ENCODE results near the gene PDE4B. TPM values are rescaled to one million over a fixed set of nuclear protein-coding genes. Genes with fewer than 3 reads are reported as not detected.

Gene PDE4B
- total and polyA plus RNA-seq, 2 of the 13 experiments (the other 11 are each of a cell fraction or from before 2014, with no cell fraction given): not detected

DNA sequence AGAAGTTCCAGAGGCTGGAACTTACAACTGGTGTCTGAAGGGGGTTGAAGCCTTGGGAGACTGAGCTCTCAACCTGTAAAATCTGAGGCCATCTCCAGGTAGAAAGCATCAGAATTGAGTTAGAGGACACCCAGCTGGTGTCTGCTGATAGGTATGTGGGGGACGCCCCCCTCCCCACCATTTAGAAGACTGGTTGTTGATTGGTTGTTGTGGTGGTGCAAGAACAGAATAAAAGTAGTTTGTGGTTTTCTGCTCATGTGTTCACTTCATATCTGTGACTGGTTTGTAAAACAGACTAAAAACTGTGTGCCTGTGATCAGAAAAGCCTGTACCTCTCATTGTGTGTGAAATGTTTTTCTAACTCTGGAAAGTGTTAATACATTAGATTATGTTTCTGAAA lies 33.2 kb upstream of the PDE4B start:
- ChIA-PET CTCF (ENCODE audit: low intra/inter-chr PET ratio, low total read pairs) (no interaction called here), POLR2A (no interaction called here)
- in situ Hi-C loops (cut with HindIII; ENCODE audit: extremely low pct_ligation_motif_present, low pct_unique_long_range_greater_than_20kb): no loop called here
- H3K4me1 ChIP-seq (ENCODE audit: insufficient read depth, low read length): no peaks in the 10 kb centered on the region
- no peak overlapping the region for H3K4me3 ChIP-seq (replicated peaks in 1 of 3; ENCODE audit: insufficient read depth in 1 of 3, low read depth in 2 of 3, low read length in 3 of 3)
- no peak overlapping the region for H2AFZ ChIP-seq (ENCODE audit: low read length)
- no peaks in the 10 kb centered on the region for H3K27me3 ChIP-seq (ENCODE audit: control insufficient read depth in 1 of 2, insufficient read depth in 2 of 2, low read length in 2 of 2)
- WGBS (ENCODE audit: low lambda C conversion rate): 0% methylated on average over 1 of the region's 1 CpG
- H4K20me1 ChIP-seq (ENCODE audit: insufficient read depth, low read length): no peaks in the 10 kb centered on the region
- no peak overlapping the region for H3K9ac ChIP-seq (ENCODE audit: insufficient read depth, low read depth, low read length)
- no peak overlapping the region for H3K27ac ChIP-seq (ENCODE audit: extremely low read length, insufficient read depth, low read length)
- intact Hi-C loops (cut with micrococcal nuclease; ENCODE audit: unreplicated experiment): no loop called here
- H3K79me2 ChIP-seq (ENCODE audit: insufficient read depth, low read length): no peaks in the 10 kb centered on the region
- DNase-seq (ENCODE audit: low spot score) (no peak), ATAC-seq (no peak), FAIRE-seq (no peak)
- no TSS peak for BruUV-seq (replicated peaks)
- no peaks in the 10 kb centered on the region for H3K36me3 ChIP-seq (replicated peaks in 1 of 2; ENCODE audit: control insufficient read depth in 1 of 2, insufficient read depth in 2 of 2, low read length in 2 of 2)
- no peaks in the 10 kb centered on the region for H3K9me3 ChIP-seq (ENCODE audit: low read length)
- TF ChIP-seq KMT2B (CRISPR knock-in tag; IDR thresholded peaks at IDR 0.05) (no peak), RARA (CRISPR knock-in tag; IDR thresholded peaks at IDR 0.05) (no peak), ZNF670 (CRISPR knock-in tag; IDR thresholded peaks at IDR 0.05; ENCODE audit: borderline replicate concordance) (no peak), NBN (conservative IDR thresholded peaks at IDR 0.05) (no peak), KDM6A (CRISPR knock-in tag; IDR thresholded peaks at IDR 0.05; ENCODE audit: low read depth) (no peak), ZNF350 (CRISPR knock-in tag; IDR thresholded peaks at IDR 0.05; ENCODE audit: borderline replicate concordance, low read depth) (no peak), ZNF451 (CRISPR knock-in tag; IDR thresholded peaks at IDR 0.05) (no peak), HIVEP1 (CRISPR knock-in tag; IDR thresholded peaks at IDR 0.05) (no peak), ZNF441 (CRISPR knock-in tag; IDR thresholded peaks at IDR 0.05; ENCODE audit: borderline replicate concordance) (no peak)
- H3K4me2 ChIP-seq (ENCODE audit: low read depth, low read length): no peak overlapping the region

DNA sequence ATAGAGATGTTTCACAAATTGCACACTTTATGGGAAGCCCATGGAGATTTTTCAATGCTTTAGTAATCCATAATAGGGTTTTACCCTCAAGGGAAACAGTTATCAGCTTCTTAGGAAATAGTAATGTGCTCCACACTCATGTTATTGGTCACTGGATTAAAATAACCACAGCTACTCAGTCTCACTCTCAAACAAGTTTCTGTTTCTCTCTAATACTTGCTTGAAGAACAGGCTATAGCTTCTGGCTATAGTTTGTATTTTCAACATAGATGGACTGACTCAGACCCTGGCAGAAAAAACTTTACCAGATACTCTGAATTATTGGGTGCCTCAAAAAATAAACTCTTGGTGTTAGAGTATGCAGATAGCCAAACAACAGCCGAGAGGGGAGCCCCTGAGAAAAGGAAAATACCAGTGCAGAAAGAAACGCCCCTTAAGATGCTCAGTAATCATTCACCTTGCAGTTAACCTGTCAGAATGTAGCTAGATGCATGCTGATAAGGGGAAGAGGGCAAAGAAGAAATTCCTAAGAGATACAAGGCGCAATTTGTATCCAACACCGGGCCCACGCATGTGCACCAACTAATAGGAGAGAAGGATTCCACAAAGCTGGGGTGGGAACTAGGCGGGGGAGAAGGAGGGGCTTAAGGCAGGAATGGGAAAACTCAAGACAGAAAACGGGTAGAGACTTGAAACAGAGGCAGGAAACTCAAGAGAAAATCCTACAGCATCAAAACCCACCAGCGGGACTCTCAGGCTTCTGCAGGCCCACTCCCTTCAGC lies 30.4 kb upstream of the PDE4B start:
- no peak for FAIRE-seq
- H3K4me2 ChIP-seq (ENCODE audit: low read depth, low read length): no peak overlapping the region
- TF ChIP-seq SRSF1 (optimal IDR thresholded peaks at IDR 0.05; ENCODE audit: low read depth, low read length): no peak
- no peak for TF ChIP-seq FOXA1 (IDR thresholded peaks at IDR 0.05)
- no peak for TF ChIP-seq FOXA1 (CRISPR knock-in tag; IDR thresholded peaks at IDR 0.05)
- TF ChIP-seq, protein P1, sequence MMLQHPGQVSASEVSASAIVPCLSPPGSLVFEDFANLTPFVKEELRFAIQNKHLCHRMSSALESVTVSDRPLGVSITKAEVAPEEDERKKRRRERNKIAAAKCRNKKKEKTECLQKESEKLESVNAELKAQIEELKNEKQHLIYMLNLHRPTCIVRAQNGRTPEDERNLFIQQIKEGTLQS (CRISPR knock-in tag; IDR thresholded peaks at IDR 0.05): no peak
- TF ChIP-seq ZNF567 (CRISPR knock-in tag; IDR thresholded peaks at IDR 0.05; ENCODE audit: borderline replicate concordance): no peak
- no peak for TF ChIP-seq ZBTB3 (CRISPR knock-in tag; IDR thresholded peaks at IDR 0.05; ENCODE audit: borderline replicate concordance, low read depth)
- TF ChIP-seq, protein P2, sequence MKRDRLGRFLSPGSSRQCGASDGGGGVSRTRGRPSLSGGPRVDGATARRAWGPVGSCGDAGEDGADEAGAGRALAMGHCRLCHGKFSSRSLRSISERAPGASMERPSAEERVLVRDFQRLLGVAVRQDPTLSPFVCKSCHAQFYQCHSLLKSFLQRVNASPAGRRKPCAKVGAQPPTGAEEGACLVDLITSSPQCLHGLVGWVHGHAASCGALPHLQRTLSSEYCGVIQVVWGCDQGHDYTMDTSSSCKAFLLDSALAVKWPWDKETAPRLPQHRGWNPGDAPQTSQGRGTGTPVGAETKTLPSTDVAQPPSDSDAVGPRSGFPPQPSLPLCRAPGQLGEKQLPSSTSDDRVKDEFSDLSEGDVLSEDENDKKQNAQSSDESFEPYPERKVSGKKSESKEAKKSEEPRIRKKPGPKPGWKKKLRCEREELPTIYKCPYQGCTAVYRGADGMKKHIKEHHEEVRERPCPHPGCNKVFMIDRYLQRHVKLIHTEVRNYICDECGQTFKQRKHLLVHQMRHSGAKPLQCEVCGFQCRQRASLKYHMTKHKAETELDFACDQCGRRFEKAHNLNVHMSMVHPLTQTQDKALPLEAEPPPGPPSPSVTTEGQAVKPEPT (CRISPR knock-in tag; IDR thresholded peaks at IDR 0.05; ENCODE audit: low read depth): no peak
- no peak for TF ChIP-seq ZNF782 (CRISPR knock-in tag; IDR thresholded peaks at IDR 0.05; ENCODE audit: borderline replicate concordance)
- TF ChIP-seq ZNF326 (CRISPR knock-in tag; IDR thresholded peaks at IDR 0.05; ENCODE audit: borderline replicate concordance): no peak

More for the DNA sequence above, 30.4 kb upstream of the PDE4B start:
- ChIA-PET CTCF (ENCODE audit: low intra/inter-chr PET ratio, low total read pairs) (no interaction called here), POLR2A (no interaction called here)
- WGBS (ENCODE audit: low lambda C conversion rate): 1% methylated on average over 8 of the region's 8 CpGs
- no peaks in the 10 kb centered on the region for H3K36me3 ChIP-seq (replicated peaks in 1 of 2; ENCODE audit: control insufficient read depth in 1 of 2, insufficient read depth in 2 of 2, low read length in 2 of 2)
- no peaks in the 10 kb centered on the region for H3K9me3 ChIP-seq (ENCODE audit: low read length)
- no peaks in the 10 kb centered on the region for H3K27me3 ChIP-seq (ENCODE audit: control insufficient read depth in 1 of 2, insufficient read depth in 2 of 2, low read length in 2 of 2)
- H2AFZ ChIP-seq (ENCODE audit: low read length): no peak overlapping the region
- ATAC-seq (no peak), DNase-seq (ENCODE audit: low spot score) (no peak)
- H3K4me1 ChIP-seq (ENCODE audit: insufficient read depth, low read length): no peaks in the 10 kb centered on the region
- no peak overlapping the region for H3K4me3 ChIP-seq (replicated peaks in 1 of 3; ENCODE audit: insufficient read depth in 1 of 3, low read depth in 2 of 3, low read length in 3 of 3)
- H3K9ac ChIP-seq (ENCODE audit: insufficient read depth, low read depth, low read length): no peak overlapping the region
- intact Hi-C loops (cut with micrococcal nuclease; ENCODE audit: unreplicated experiment): no loop called here
- H3K27ac ChIP-seq (ENCODE audit: extremely low read length, insufficient read depth, low read length): no peak overlapping the region
- BruUV-seq (replicated peaks): no TSS peak
- in situ Hi-C loops (cut with HindIII; ENCODE audit: extremely low pct_ligation_motif_present, low pct_unique_long_range_greater_than_20kb): no loop called here
- H3K79me2 ChIP-seq (ENCODE audit: insufficient read depth, low read length): no peaks in the 10 kb centered on the region
- no peaks in the 10 kb centered on the region for H4K20me1 ChIP-seq (ENCODE audit: insufficient read depth, low read length)

All from HepG2 (cell line).